ENCODE measurements around the gene ZSCAN5A. TPM values are rescaled to one million over a fixed set of nuclear protein-coding genes. Genes with fewer than 3 reads are reported as not detected.
"Not testable (repeated sequence)": the region's sequence is repeated elsewhere in the genome, so short reads cannot be mapped to it uniquely, and the experiment has no call there.

ZSCAN5A gene
- total RNA-seq, 1 experiment from 2014 or later: 13.8 TPM

- TF ChIP-seq POLR2AphosphoS5 (IDR thresholded peaks at IDR 0.05; ENCODE audit: low read depth, low read length) (no peak), SIN3A (IDR thresholded peaks at IDR 0.05; ENCODE audit: borderline replicate concordance, insufficient read depth, low read depth, low read length) (no peak), TCF7L2 (IDR thresholded peaks at IDR 0.05; ENCODE audit: low read depth, low read length) (no peak), CTCF (IDR thresholded peaks at IDR 0.05) (no peak), REST (IDR thresholded peaks at IDR 0.05; ENCODE audit: insufficient read depth in 1 of 2, low read depth in 2 of 2, low read length in 1 of 2) (no peak)
- ChIA-PET POLR2A (no interaction called here), CTCF (interaction anchor here (0.5 to 1.0 kb wide), 3 partner anchors 13 to 67 kb away, joined by 3 read pairs; no protein-coding TSS in a partner anchor)
- H3K27ac ChIP-seq (ENCODE audit: low read length): no peak overlapping the region
- intact Hi-C loops (cut with micrococcal nuclease; ENCODE audit: unreplicated experiment) (no loop called here), in situ Hi-C loops (cut with HindIII; ENCODE audit: low pct_unique_long_range_greater_than_20kb, low sequenced_read_pairs) (no loop called here)
- no peaks in the 10 kb centered on the region for H3K9me3 ChIP-seq (ENCODE audit: control insufficient read depth, insufficient read depth, low read depth, low read length)
- DNase-seq (ENCODE audit: low read depth, low spot score) (no peak), ATAC-seq (no peak)
- H3K27me3 ChIP-seq (ENCODE audit: control insufficient read depth, insufficient read depth, low read length): no peaks in the 10 kb centered on the region
- no TSS peak for BruUV-seq (replicated peaks)
- H3K4me3 ChIP-seq (ENCODE audit: low read depth in 2 of 2, low read length in 2 of 2): no peak overlapping the region
- no peaks in the 10 kb centered on the region for H3K36me3 ChIP-seq (ENCODE audit: control insufficient read depth, insufficient read depth, low read length)
- H3K4me1 ChIP-seq (ENCODE audit: control insufficient read depth, insufficient read depth, low read length): no peaks in the 10 kb centered on the region
Measured at GRCh38 chr19:56266051-56266450, 48.6 kb downstream of the ZSCAN5A start.

GRCh38 chr19:56263319-56263718 is 51.3 kb downstream of the ZSCAN5A start:
- H3K27me3 ChIP-seq (ENCODE audit: control insufficient read depth, insufficient read depth, low read length): no peaks in the 10 kb centered on the region
- TF ChIP-seq TCF7L2 (IDR thresholded peaks at IDR 0.05; ENCODE audit: low read depth, low read length): no peak
- no peak for TF ChIP-seq POLR2AphosphoS5 (IDR thresholded peaks at IDR 0.05; ENCODE audit: low read depth, low read length)
- no peak for TF ChIP-seq CTCF (IDR thresholded peaks at IDR 0.05)
- TF ChIP-seq SIN3A (IDR thresholded peaks at IDR 0.05; ENCODE audit: borderline replicate concordance, insufficient read depth, low read depth, low read length): no peak
- no peak for TF ChIP-seq REST (IDR thresholded peaks at IDR 0.05; ENCODE audit: insufficient read depth in 1 of 2, low read depth in 2 of 2, low read length in 1 of 2)
- H3K4me1 ChIP-seq (ENCODE audit: control insufficient read depth, insufficient read depth, low read length): no peaks in the 10 kb centered on the region
- H3K27ac ChIP-seq (ENCODE audit: low read length): no peak overlapping the region
- no TSS peak for BruUV-seq (replicated peaks)
- no peaks in the 10 kb centered on the region for H3K36me3 ChIP-seq (ENCODE audit: control insufficient read depth, insufficient read depth, low read length)
- H3K4me3 ChIP-seq (ENCODE audit: low read depth in 2 of 2, low read length in 2 of 2): no peak overlapping the region
- no peak for ATAC-seq
- ChIA-PET POLR2A (no interaction called here), CTCF (interaction anchor here (0.7 to 1.2 kb wide), 2 partner anchors 9 to 70 kb away, joined by 3 to 4 read pairs; no protein-coding TSS in a partner anchor)
- no peaks in the 10 kb centered on the region for H3K9me3 ChIP-seq (ENCODE audit: control insufficient read depth, insufficient read depth, low read depth, low read length)
- DNase-seq (ENCODE audit: low read depth, low spot score): no peak
- in situ Hi-C loops (cut with HindIII; ENCODE audit: low pct_unique_long_range_greater_than_20kb, low sequenced_read_pairs) (no loop called here), intact Hi-C loops (cut with micrococcal nuclease; ENCODE audit: unreplicated experiment) (no loop called here)

- H3K9me3 ChIP-seq (ENCODE audit: control insufficient read depth, insufficient read depth, low read depth, low read length); DNase-seq (ENCODE audit: low read depth, low spot score); CTCF ChIA-PET; in situ Hi-C loops (cut with HindIII; ENCODE audit: low pct_unique_long_range_greater_than_20kb, low sequenced_read_pairs); H3K4me1 ChIP-seq (ENCODE audit: control insufficient read depth, insufficient read depth, low read length); BruUV-seq (replicated peaks); H3K4me3 ChIP-seq (ENCODE audit: low read depth in 2 of 2, low read length in 2 of 2); H3K27me3 ChIP-seq (ENCODE audit: control insufficient read depth, insufficient read depth, low read length); intact Hi-C loops (cut with micrococcal nuclease; ENCODE audit: unreplicated experiment); POLR2A ChIA-PET; H3K27ac ChIP-seq (ENCODE audit: low read length); ATAC-seq; H3K36me3 ChIP-seq (ENCODE audit: control insufficient read depth, insufficient read depth, low read length): not testable (repeated sequence)
Measured at GRCh38 chr19:56261932-56262331, 52.7 kb downstream of the ZSCAN5A start.
